HG02943 (cell line): ENCODE results near the gene SLC25A18.
"Not testable (repeated sequence)": the region's sequence is repeated elsewhere in the genome, so short reads cannot be mapped to it uniquely, and the experiment has no call there.

Source experiments
- ATAC-seq: cut with Tn5 transposase; IDR thresholded peaks from one replicate; pipeline ENCODE4 v1.9.1; 2021; ENCODE audit warnings: mild to moderate bottlenecking, low read depth, moderate library complexity; ENCODE audit not compliant: unreplicated experiment

The SLC25A18 gene

GRCh38 chr22:17601031-17601430 is 37.7 kb downstream of the SLC25A18 start:
- no peak for ATAC-seq

GRCh38 chr22:17603668-17604067 is 40.4 kb downstream of the SLC25A18 start:
- ATAC-seq, result no peak

DNA sequence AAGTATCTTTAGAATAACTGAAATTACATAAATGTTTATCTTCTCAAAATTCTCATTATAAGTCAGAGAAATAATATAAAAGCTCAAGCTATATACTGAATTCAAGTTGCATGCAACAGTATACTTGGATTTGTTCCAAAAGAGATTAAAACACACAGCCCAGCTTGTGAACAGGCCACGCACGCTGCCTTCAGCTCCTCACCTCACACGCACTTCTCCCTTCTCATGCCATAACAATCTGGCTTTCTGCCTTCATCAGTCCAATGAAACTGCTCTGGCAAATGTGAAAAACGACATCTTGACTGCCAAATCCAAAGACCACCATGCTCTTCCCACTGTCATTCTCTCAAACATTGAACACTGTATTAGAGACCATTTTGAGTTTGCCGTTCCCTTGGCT is 43.2 kb downstream of the SLC25A18 start:
- no peak for ATAC-seq

GRCh38 chr22:17607891-17608521 is 44.7 kb downstream of the SLC25A18 start:
- ATAC-seq, result no peak

- ATAC-seq, result no peak
Measured at GRCh38 chr22:17612057-17612456, 48.8 kb downstream of the SLC25A18 start.

GRCh38 chr22:17613280-17613679 is 50.0 kb downstream of the SLC25A18 start:
- ATAC-seq, result no peak

- no peak for ATAC-seq
Measured at GRCh38 chr22:17627961-17628405, 64.7 kb downstream of the SLC25A18 start.

GRCh38 chr22:17628406-17629172 is 65.3 kb downstream of the SLC25A18 start, which contains the start of gene ATP6V1E1:
Gene ATP6V1E1, minus strand, starts transcription at chr22:17628749. Its CDS starts 114 bp downstream, at chr22:17628635.
- peak; percentile 98 for ATAC-seq

GRCh38 chr22:17629173-17629489 is 65.8 kb downstream of the SLC25A18 start:
- no peak for ATAC-seq

DNA sequence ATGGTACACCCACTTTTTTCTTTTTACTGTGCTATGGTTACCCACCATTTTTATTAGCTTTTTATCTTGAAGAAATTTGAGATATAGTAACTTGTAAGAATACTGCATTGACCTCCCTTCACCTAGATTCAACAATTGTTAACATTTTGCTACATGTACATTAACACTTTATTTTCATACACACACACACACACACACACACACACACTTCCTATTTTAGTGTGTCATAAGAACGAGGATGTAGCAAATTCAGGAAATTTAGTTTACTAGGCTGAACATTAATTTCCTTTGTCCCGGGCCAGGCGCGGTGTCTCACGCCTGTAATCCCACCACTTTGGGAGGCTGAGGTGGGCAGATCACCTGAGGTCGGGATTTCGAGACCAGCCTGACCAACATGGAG is 66.3 kb downstream of the SLC25A18 start:
- ATAC-seq, result no peak

DNA sequence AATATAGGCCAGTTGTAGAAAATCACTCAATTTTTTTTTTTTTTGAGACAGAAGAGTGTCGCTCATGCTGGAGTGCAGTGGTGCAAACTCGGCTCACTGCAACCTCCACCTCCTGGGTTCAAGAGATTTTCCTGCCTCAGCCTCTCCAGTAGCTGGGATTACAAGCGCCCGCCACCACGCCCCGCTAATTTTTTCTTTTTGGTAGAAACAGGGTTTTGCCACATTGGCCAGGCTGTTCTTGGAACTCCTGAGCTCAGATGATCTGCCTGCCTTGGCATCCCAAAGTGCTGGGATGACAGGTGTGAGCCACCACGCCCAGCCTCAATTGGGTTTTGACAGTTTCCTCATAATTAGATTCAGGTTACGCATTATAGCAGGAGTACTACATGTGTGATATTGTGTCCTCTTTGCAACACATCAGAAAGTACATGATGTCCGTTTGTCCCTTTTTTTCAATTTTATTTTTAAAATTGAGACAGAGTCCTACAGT is 67.8 kb downstream of the SLC25A18 start:
- ATAC-seq, result no peak

GRCh38 chr22:17633217-17633997 is 70.1 kb downstream of the SLC25A18 start:
- ATAC-seq, result no peak

DNA sequence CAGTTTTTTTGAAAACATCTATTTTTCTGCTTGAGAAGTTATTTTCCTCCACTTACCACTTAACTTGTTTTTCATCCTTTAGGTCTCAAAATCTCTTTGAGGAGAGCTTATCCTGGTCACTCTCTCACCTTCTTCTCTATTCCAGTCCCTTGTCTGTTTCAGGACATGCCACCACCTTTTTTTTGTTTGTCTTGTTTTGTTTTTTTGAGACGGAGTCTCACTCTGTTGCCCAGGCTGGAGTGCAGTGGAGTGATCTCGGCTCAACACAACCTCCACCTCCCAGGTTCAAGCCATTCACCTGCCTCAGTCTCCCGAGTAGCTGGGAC is 70.7 kb downstream of the SLC25A18 start:
- no peak for ATAC-seq

- ATAC-seq, result no peak
Measured at GRCh38 chr22:17634696-17635095, 71.4 kb downstream of the SLC25A18 start.

DNA sequence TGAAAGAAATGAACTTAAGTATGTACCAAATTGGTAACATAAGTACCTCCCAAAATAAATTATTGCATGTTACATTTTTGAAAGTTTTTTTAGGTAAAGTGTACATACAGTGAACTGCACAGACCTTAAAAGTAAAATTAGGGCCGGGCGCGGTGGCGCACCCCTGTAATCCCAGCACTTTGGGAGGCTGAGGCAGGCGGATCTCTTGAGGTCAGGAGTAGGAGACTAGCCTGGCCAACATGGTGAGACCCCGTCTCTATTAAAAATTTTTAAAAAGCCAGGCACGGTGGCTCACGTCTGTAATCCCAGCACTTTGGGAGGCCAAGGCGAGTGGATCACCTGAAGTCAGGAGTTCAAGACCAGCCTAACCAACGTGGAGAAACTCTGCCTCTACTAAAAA is 73.6 kb downstream of the SLC25A18 start:
- ATAC-seq, result not testable (repeated sequence)

GRCh38 chr22:17637490-17638181 is 74.3 kb downstream of the SLC25A18 start:
- no peak for ATAC-seq

DNA sequence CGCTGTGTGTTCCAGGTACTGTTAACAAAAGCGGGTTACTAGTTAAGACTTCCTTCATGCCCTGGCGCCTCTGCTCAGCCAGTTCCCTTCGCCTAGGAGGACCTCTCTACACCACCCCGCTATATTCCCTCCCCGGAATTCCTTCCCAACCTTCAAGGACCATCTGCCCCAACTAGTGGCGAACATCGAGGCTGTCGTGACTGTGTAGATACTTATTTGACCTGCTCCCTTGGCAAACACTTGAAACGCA is 74.8 kb downstream of the SLC25A18 start:
- ATAC-seq, result peak; percentile 7

GRCh38 chr22:17638432-17639246 is 75.3 kb downstream of the SLC25A18 start, which contains the start of gene BCL2L13:
Gene BCL2L13, plus strand, starts transcription at chr22:17638757. Its CDS starts 16,955 bp downstream, at chr22:17655712.
- ATAC-seq, result peak; percentile 86

- ATAC-seq, result no peak
Measured at GRCh38 chr22:17639247-17639741, 76.0 kb downstream of the SLC25A18 start.
